ENCODE results near the gene GLG1.

The GLG1 gene

GRCh38 chr16:74562117-74562516, 44.8 kb downstream of the GLG1 start:
- Histone ChIP-seq H3K79me2 (ENCODE audit: insufficient read depth, low read depth) (peaks cover 59% of the 10 kb centered on the region), H2AFZ (ENCODE audit: low read depth) (no peak overlapping the region), H3K9ac (no peak overlapping the region), H3K27me3 (ENCODE audit: insufficient read depth, low read depth) (no peaks in the 10 kb centered on the region), H4K20me1 (ENCODE audit: insufficient read depth) (peaks cover 5% of the 10 kb centered on the region; the same call in 1 of the 2 replicates), H3K4me1 (ENCODE audit: low read depth, poor library complexity, severe bottlenecking) (peaks cover 86% of the 10 kb centered on the region), H3K4me2 (no peak overlapping the region), H3K36me3 (ENCODE audit: insufficient read depth) (no peaks in the 10 kb centered on the region), H3K4me3 (IDR thresholded peaks at IDR 0.05; ENCODE audit: insufficient read depth, low read depth, low read length) (no peak overlapping the region), H3K27ac (no peak overlapping the region)
- TF ChIP-seq CTCF (conservative IDR thresholded peaks at IDR 0.05; ENCODE audit: low read depth, low read length) = no peak

- Histone ChIP-seq H3K79me2 (ENCODE audit: insufficient read depth, low read depth) (peaks cover 57% of the 10 kb centered on the region), H3K27me3 (ENCODE audit: insufficient read depth, low read depth) (no peaks in the 10 kb centered on the region), H4K20me1 (ENCODE audit: insufficient read depth) (peaks cover 5% of the 10 kb centered on the region; the same call in 1 of the 2 replicates), H3K9ac (no peak overlapping the region), H3K4me1 (ENCODE audit: low read depth, poor library complexity, severe bottlenecking) (peaks cover 91% of the 10 kb centered on the region), H3K4me2 (no peak overlapping the region), H2AFZ (ENCODE audit: low read depth) (no peak overlapping the region), H3K27ac (no peak overlapping the region), H3K36me3 (ENCODE audit: insufficient read depth) (no peaks in the 10 kb centered on the region), H3K4me3 (IDR thresholded peaks at IDR 0.05; ENCODE audit: insufficient read depth, low read depth, low read length) (no peak overlapping the region)
- no peak for TF ChIP-seq CTCF (conservative IDR thresholded peaks at IDR 0.05; ENCODE audit: low read depth, low read length)
Observed at GRCh38 chr16:74561626-74562025, 45.3 kb downstream of the GLG1 start.

- H3K27me3 ChIP-seq (ENCODE audit: insufficient read depth, low read depth) = no peaks in the 10 kb centered on the region
- H4K20me1 ChIP-seq (ENCODE audit: insufficient read depth) = peaks cover 5% of the 10 kb centered on the region; the same call in 1 of the 2 replicates
- H3K79me2 ChIP-seq (ENCODE audit: insufficient read depth, low read depth) = peaks cover 51% of the 10 kb centered on the region; the same call in 1 of the 2 replicates
- H3K4me2 ChIP-seq = no peak overlapping the region
- H3K4me3 ChIP-seq (IDR thresholded peaks at IDR 0.05; ENCODE audit: insufficient read depth, low read depth, low read length) = no peak overlapping the region
- no peak overlapping the region for H2AFZ ChIP-seq (ENCODE audit: low read depth)
- peaks cover 89% of the 10 kb centered on the region for H3K4me1 ChIP-seq (ENCODE audit: low read depth, poor library complexity, severe bottlenecking)
- no peak overlapping the region for H3K9ac ChIP-seq
- no peaks in the 10 kb centered on the region for H3K36me3 ChIP-seq (ENCODE audit: insufficient read depth)
- no peak for TF ChIP-seq CTCF (conservative IDR thresholded peaks at IDR 0.05; ENCODE audit: low read depth, low read length)
- no peak overlapping the region for H3K27ac ChIP-seq
Observed at GRCh38 chr16:74560912-74561311, 46.0 kb downstream of the GLG1 start.

- H3K4me3 ChIP-seq (IDR thresholded peaks at IDR 0.05; ENCODE audit: insufficient read depth, low read depth, low read length) = no peak overlapping the region
- H3K27me3 ChIP-seq (ENCODE audit: insufficient read depth, low read depth) = no peaks in the 10 kb centered on the region
- no peak overlapping the region for H2AFZ ChIP-seq (ENCODE audit: low read depth)
- no peak overlapping the region for H3K9ac ChIP-seq
- peaks cover 68% of the 10 kb centered on the region for H3K4me1 ChIP-seq (ENCODE audit: low read depth, poor library complexity, severe bottlenecking)
- no peaks in the 10 kb centered on the region; the same call in 1 of the 2 replicates for H4K20me1 ChIP-seq (ENCODE audit: insufficient read depth)
- no peak overlapping the region for H3K27ac ChIP-seq
- peaks cover 36% of the 10 kb centered on the region; the same call in 1 of the 2 replicates for H3K79me2 ChIP-seq (ENCODE audit: insufficient read depth, low read depth)
- TF ChIP-seq CTCF (conservative IDR thresholded peaks at IDR 0.05; ENCODE audit: low read depth, low read length) = no peak
- H3K4me2 ChIP-seq = no peak overlapping the region; the same call in 1 of the 2 replicates
- no peaks in the 10 kb centered on the region for H3K36me3 ChIP-seq (ENCODE audit: insufficient read depth)
Observed at GRCh38 chr16:74558873-74559272, 48.0 kb downstream of the GLG1 start.
